GM18505 (cell line): Measurements from ENCODE around the gene CISD3.

Experiments
- ATAC-seq: cut with Tn5 transposase; IDR thresholded peaks from one replicate; pipeline ENCODE4 v1.9.1; 2021; ENCODE audit not compliant: unreplicated experiment
- POLR2A ChIP-seq: IDR thresholded peaks from 4 replicates; pipeline ENCODE4 v1.6.1; 2011; ENCODE audit warnings: borderline replicate concordance; ENCODE audit not compliant: insufficient read depth, insufficient read length; ENCODE audit errors: extremely low read depth

Gene CISD3

GRCh38 chr17:38729886-38730525, at the start of gene CISD3:
CISD3 (plus strand) TSS chr17:38730341; CDS start chr17:38730359, 18 bp downstream.
- peak; percentile 67 for ATAC-seq

GRCh38 chr17:38681096-38681495, 49.0 kb upstream of the CISD3 start:
- no peak for TF ChIP-seq POLR2A
- ATAC-seq = no peak

More at GRCh38 chr17:38729886-38730525, at the start of gene CISD3:
- TF ChIP-seq POLR2A = peak; percentile 51

- ATAC-seq = no peak
Observed at GRCh38 chr17:38685491-38685890, 44.6 kb upstream of the CISD3 start.

GRCh38 chr17:38687286-38687685, 42.9 kb upstream of the CISD3 start:
- ATAC-seq = no peak
- no peak for TF ChIP-seq POLR2A

More at GRCh38 chr17:38685491-38685890, 44.6 kb upstream of the CISD3 start:
- no peak for TF ChIP-seq POLR2A

- TF ChIP-seq POLR2A = no peak
- no peak for ATAC-seq
Observed at GRCh38 chr17:38690386-38690785, 39.8 kb upstream of the CISD3 start.

GRCh38 chr17:38691154-38691553, 39.0 kb upstream of the CISD3 start:
- ATAC-seq = no peak
- TF ChIP-seq POLR2A = no peak

GRCh38 chr17:38693700-38694329, 36.3 kb upstream of the CISD3 start:
- no peak for TF ChIP-seq POLR2A

GRCh38 chr17:38697061-38697820, 32.9 kb upstream of the CISD3 start:
- no peak for ATAC-seq
- no peak for TF ChIP-seq POLR2A

More at GRCh38 chr17:38693700-38694329, 36.3 kb upstream of the CISD3 start:
- ATAC-seq = no peak

GRCh38 chr17:38698760-38699159, 31.4 kb upstream of the CISD3 start:
- no peak for ATAC-seq
- TF ChIP-seq POLR2A = no peak

GRCh38 chr17:38701504-38702165, 28.5 kb upstream of the CISD3 start:
- peak; percentile 23 for ATAC-seq
- no peak for TF ChIP-seq POLR2A

- peak; percentile 23 for ATAC-seq
Observed at GRCh38 chr17:38702166-38702915, 27.8 kb upstream of the CISD3 start.

GRCh38 chr17:38702916-38703741, 27.0 kb upstream of the CISD3 start:
- ATAC-seq = no peak
- peak; percentile 40 for TF ChIP-seq POLR2A

More at GRCh38 chr17:38702166-38702915, 27.8 kb upstream of the CISD3 start:
- TF ChIP-seq POLR2A = peak; percentile 88
